HG03175 (cell line): Measurements from ENCODE around the gene SLC23A2.
"Not testable (repeated sequence)": the region's sequence is repeated elsewhere in the genome, so short reads cannot be mapped to it uniquely, and the experiment has no call there.

Experiments used
- ATAC-seq: cut with Tn5 transposase; IDR thresholded peaks from one replicate; pipeline ENCODE4 v1.9.1; 2021; ENCODE audit warnings: mild to moderate bottlenecking, moderate library complexity; ENCODE audit not compliant: unreplicated experiment

Gene SLC23A2

GRCh38 chr20:4883051-4883450 lies 118.3 kb downstream of the SLC23A2 start:
- ATAC-seq: no peak

- ATAC-seq: no peak
These were observed 120.1 kb downstream of the SLC23A2 start for GRCh38 chr20:4881006-4881730.

GRCh38 chr20:4880051-4880450 lies 121.3 kb downstream of the SLC23A2 start:
- no peak for ATAC-seq

GRCh38 chr20:4878099-4878498 lies 123.2 kb downstream of the SLC23A2 start:
- ATAC-seq: not testable (repeated sequence)

DNA sequence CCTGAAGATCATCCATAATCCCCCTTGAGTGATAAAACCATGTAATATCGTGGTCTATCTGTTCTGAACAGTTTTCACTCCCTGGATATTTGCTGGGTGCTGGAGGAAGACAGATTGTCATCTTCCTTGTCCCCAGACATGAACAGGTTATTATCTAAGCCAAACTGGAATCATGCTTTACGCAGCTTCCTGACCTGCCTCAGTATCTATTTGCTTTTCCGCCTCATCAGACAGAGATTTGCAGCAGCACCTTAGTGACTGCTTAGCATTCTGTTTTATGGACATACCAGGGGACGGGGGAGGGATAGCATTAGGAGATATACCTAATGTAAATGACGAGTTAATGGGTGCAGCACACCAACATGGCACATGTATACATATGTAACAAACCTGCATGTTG lies 124.6 kb downstream of the SLC23A2 start:
- ATAC-seq: no peak

- ATAC-seq: no peak
These were observed 125.0 kb downstream of the SLC23A2 start for GRCh38 chr20:4876301-4876700.

- ATAC-seq: no peak
These were observed 125.7 kb downstream of the SLC23A2 start for GRCh38 chr20:4875578-4876067.

- ATAC-seq: no peak
These were observed 127.9 kb downstream of the SLC23A2 start for GRCh38 chr20:4873396-4873795.

DNA sequence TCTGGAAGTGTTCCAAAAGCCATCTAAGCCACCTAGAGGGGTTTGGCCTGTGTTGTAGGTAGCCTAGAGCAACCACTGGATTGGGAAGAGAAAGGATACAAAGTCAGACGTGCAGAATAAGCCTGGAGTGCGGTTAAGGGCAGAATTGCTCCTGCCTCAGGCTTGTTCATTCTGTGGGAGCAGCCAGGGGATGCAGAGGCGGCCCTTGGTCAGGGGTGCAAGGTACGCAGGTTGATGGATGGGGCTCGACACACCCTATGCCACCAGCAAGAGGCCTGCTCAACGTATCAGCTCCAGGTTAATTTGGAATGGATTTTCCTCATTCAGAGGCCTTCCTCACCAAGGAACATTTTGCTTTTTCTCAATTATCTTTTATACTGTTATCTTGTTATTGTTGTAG lies 129.8 kb downstream of the SLC23A2 start:
- no peak for ATAC-seq

- no peak for ATAC-seq
These were observed 130.4 kb downstream of the SLC23A2 start for GRCh38 chr20:4870906-4871305.

DNA sequence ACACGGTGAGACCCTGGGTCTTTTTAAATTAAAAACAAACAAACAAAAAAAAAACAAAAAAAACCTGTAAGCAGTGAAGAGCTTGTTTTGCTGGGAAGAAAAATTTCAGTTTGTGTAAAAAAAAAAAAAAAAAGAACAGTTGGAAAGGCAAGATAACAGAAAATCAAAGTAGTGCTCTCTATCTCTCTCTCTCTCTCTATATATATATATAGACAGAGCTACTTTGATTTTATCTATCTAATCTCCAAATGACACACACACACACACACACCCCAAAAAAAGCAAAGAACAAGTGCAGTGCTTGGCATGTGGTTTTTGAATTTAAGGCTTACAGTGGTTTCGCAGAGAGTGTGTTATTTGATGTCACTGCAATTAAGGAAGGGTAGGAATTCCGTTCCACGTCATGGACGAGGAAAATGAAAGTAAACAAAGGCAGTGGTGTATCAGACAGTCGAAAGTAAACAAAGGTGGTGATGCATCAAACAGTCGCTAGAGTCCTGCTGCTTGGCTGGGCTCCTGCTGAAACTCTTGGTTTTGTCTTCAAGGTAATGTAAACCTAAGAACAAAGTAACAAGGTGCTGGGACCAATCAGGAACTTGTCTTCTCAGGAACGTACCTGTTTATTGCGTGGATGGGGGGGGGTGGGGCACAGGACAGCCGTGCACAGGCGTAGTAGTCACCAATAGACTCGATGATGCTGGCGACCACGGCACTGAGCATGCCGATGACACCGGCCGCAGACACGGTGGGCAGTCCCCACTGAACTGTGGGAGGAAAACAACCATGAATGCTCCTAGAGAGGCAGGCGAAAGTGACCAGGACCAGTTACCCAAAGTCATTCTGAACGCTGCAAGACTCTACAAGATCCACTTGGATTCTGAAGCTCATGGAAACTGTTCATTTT lies 131.8 kb downstream of the SLC23A2 start:
- no peak for ATAC-seq

- ATAC-seq: no peak
These were observed 134.3 kb downstream of the SLC23A2 start for GRCh38 chr20:4867051-4867450.

GRCh38 chr20:4866429-4866828 lies 134.9 kb downstream of the SLC23A2 start:
- no peak for ATAC-seq

GRCh38 chr20:4864311-4864752 lies 137.0 kb downstream of the SLC23A2 start:
- ATAC-seq: no peak

GRCh38 chr20:4862661-4863060 lies 138.6 kb downstream of the SLC23A2 start:
- ATAC-seq: no peak

- ATAC-seq: no peak
These were observed 139.3 kb downstream of the SLC23A2 start for GRCh38 chr20:4861961-4862360.

DNA sequence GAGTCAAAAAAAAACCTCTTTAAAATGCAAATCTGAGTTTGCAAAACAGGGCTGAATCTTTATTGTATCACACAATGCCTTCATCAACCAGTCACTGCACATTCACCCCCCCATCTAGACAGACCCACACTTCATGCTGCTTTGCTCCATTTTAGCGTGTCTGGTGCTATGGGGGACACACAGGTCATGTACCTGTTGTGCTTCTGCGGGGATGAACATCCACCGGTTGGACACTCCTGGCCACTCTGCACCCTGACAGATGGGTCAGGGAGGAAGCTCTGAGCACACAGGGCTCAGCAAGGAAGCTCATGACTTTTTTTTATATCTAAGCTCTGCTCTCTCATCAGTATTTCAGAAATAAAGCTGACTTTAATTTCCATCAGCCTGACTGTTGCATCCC lies 143.3 kb downstream of the SLC23A2 start:
- ATAC-seq: no peak

DNA sequence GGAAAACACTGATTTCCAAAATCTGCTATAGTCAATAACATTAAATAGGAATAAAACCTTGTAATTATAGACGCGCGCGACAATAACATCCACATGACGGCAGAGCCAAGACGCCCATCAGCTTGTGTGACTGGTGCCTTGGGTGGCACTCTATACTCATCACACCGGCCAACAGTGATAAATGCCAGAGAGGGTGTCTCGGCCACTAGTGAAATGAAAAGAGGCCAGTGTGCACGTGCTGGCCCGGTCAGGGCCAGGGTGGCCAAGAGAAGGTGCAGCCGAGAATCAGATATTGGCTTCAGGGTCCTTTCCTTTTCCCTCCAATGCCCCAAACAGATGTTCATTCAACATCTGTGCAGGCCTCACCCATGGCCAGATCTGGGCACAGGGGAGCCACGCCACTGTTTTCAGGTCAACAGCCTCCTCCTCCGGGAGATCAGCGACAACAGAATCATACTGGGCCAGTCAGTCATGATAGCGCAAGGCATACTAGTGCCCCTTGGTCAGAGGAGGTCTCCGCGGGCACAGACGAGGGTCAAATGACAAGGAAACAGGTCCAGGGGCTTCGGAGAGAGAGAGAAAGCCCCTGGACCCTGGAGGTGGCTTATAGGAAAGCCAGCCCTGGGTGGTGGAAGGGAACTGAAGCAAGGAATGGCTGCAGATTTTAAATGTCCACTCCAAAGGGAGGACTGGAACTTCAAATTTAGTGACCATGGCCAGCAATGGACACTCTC lies 145.1 kb downstream of the SLC23A2 start:
- ATAC-seq: no peak

GRCh38 chr20:4855555-4855954 lies 145.8 kb downstream of the SLC23A2 start:
- no peak for ATAC-seq

GRCh38 chr20:4855097-4855496 lies 146.2 kb downstream of the SLC23A2 start:
- ATAC-seq: no peak

DNA sequence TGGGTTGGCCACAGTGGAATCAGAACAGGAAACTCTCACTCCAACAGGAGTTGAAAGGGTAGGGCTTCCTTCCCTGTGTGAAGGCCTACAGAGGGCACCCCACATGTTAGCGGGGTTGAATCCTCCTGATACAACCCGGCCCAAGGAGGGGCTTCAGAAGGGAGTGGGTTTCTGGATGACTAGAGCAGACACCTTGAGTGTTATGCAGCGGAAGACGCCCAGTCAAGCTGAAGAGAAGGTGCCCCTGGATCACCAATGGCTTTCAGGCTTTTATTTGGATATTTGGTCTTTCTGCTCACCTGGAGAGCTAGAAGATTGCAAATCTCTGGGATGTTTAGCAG lies 146.8 kb downstream of the SLC23A2 start:
- ATAC-seq: no peak
